Right lobe of liver (tissue), 6 donors: ENCODE data around the gene DLGAP4. TPM values are rescaled to one million over a fixed set of nuclear protein-coding genes. Genes with fewer than 3 reads are reported as not detected.

Experiments used
- ATAC-seq, 4 donors: fragments of 200-7000 bp; cut with Tn5 transposase; one replicate each; pipeline ENCODE4 v1.9.1; 2020; ENCODE audit warnings: mild to moderate bottlenecking in 4 of 4, moderate library complexity in 4 of 4
- DNase-seq, 3 donors: peaks; one replicate each; pipeline ENCODE4 v3.0.0-alpha.2; 2020
- H3K27ac ChIP-seq, 3 donors: fragments of 200-600 bp; one replicate each; pipeline ENCODE4 v1.8.0; 2022
- H3K27me3 ChIP-seq, 2 donors: fragments of 200-600 bp; one replicate each; pipeline ENCODE4 v1.8.0; 2022
- H3K36me3 ChIP-seq, 4 donors: fragments of 200-600 bp; sonication (generic) in 1 of 4; one replicate each; pipeline versions ENCODE4 v1.5.1 to v1.8.0; 2017 to 2022; ENCODE audit warnings: control low read depth in 1 of 4
- H3K4me1 ChIP-seq, 4 donors: fragments of 200-600 bp; sonication (generic) in 1 of 4; one replicate each; pipeline versions ENCODE4 v1.5.1 to v1.8.0; 2017 to 2022; ENCODE audit warnings: control low read depth in 1 of 4
- H3K4me3 ChIP-seq, 3 donors: fragments of 200-600 bp; one replicate each; pipeline ENCODE4 v1.8.0; 2022
- H3K9me3 ChIP-seq, 4 donors: fragments of 200-600 bp; sonication (generic) in 1 of 4; one replicate each; pipeline versions ENCODE4 v1.5.1 to v1.8.0; 2017 to 2022; ENCODE audit warnings: control low read depth in 1 of 4
- CTCF ChIP-seq, 4 donors: fragments of 200-600 bp in 3 of 4; fragments of 450-650 bp in 1 of 4; IDR thresholded peaks; one replicate each; pipeline versions ENCODE4 v1.5.1 to v1.8.0; 2016 to 2022; ENCODE audit warnings: antibody characterized with exemption in 4 of 4, mild to moderate bottlenecking in 2 of 4
- POLR2A ChIP-seq: fragments of 450-650 bp; IDR thresholded peaks from one replicate; pipeline ENCODE4 v1.6.1; 2017; ENCODE audit warnings: antibody characterized with exemption, mild to moderate bottlenecking
- WGBS: methylation state at CpG from one replicate; pipeline ENCODE4 v1.1.6; 2018; ENCODE audit warnings: low coverage, low lambda C conversion rate; ENCODE audit not compliant: insufficient coverage; ENCODE audit errors: missing lambda C conversion rate; 5-methylcytosine and 5-hydroxymethylcytosine counted together
- intact Hi-C, 2 donors: fragments of 100-400 bp; cut with DNase I; formaldehyde crosslinking; loops; one replicate each; pipeline versions ENCODE4 v1.11.2 to v1.14.1; 2022
- total RNA-seq, 6 experiments: library from RNA; depleted of rRNA in 2 of 6; stranded (reverse); fragments of >200 nt in 2 of 6; fragmentation: NEBNext Ultra II Directional in 3 of 6; extraction: Animal tissue kit (Norgen Biotek cat#: 25700) in 3 of 6; gene quantifications; one replicate each; pipeline versions ENCODE4 v1.1.0 to v1.2.4, GENCODE V29; 2016 to 2023
- donor health status: DM: no; HTN: yes; CAD: no.
- donor health status: DM: no; HTN: no; CAD: no.
- donor health status: DM: no; HTN: no; CAD: no.
- donor health status: DM: no; HTN: yes; CAD: no.
- donor health status: DM: no; HTN: yes; CAD: no.

DLGAP4 gene
- total RNA-seq, 6 experiments from 2014 or later, result 15.5 to 35.1 (median 23.2) TPM

GRCh38 chr20:36392989-36393388 is 86.8 kb downstream of the DLGAP4 start:
- DNase-seq, result no peak
- H3K27ac ChIP-seq, result no peak overlapping the region
- no peaks in the 10 kb centered on the region for H3K9me3 ChIP-seq
- H3K4me1 ChIP-seq, result no peaks in the 10 kb centered on the region
- TF ChIP-seq POLR2A (no peak), CTCF (IDR thresholded peaks at IDR 0.05) (no peak)
- ATAC-seq, result no peak
- 94% methylated on average over 2 of the region's 3 CpGs for WGBS
- H3K36me3 ChIP-seq, result no peaks in the 10 kb centered on the region
- no peak overlapping the region for H3K4me3 ChIP-seq
- intact Hi-C loops, result no loop called here
- no peaks in the 10 kb centered on the region for H3K27me3 ChIP-seq

GRCh38 chr20:36394340-36394965 is 88.3 kb downstream of the DLGAP4 start:
- 71% methylated on average over 8 of the region's 20 CpGs for WGBS
- no peak for ATAC-seq
- intact Hi-C loops, result no loop called here

GRCh38 chr20:36396340-36396739 is 90.2 kb downstream of the DLGAP4 start:
- Histone ChIP-seq H3K9me3 (no peaks in the 10 kb centered on the region), H3K27ac (no peak overlapping the region), H3K4me3 (no peak overlapping the region), H3K36me3 (no peaks in the 10 kb centered on the region), H3K4me1 (no peaks in the 10 kb centered on the region), H3K27me3 (no peaks in the 10 kb centered on the region)
- WGBS, result 75% methylated on average over 6 of the region's 6 CpGs
- DNase-seq, result no peak
- intact Hi-C loops, result no loop called here
- TF ChIP-seq CTCF (IDR thresholded peaks at IDR 0.05), result no peak
- no peak for ATAC-seq

More at GRCh38 chr20:36394340-36394965, 88.3 kb downstream of the DLGAP4 start:
- TF ChIP-seq POLR2A, result no peak
- no peak for TF ChIP-seq CTCF (IDR thresholded peaks at IDR 0.05)
- Histone ChIP-seq H3K4me3 (no peak overlapping the region), H3K9me3 (no peaks in the 10 kb centered on the region), H3K27me3 (no peaks in the 10 kb centered on the region), H3K36me3 (no peaks in the 10 kb centered on the region), H3K4me1 (no peaks in the 10 kb centered on the region), H3K27ac (no peak overlapping the region)
- no peak for DNase-seq

GRCh38 chr20:36396847-36397630 is 90.9 kb downstream of the DLGAP4 start:
- no peak for DNase-seq
- ATAC-seq, result no peak
- no peaks in the 10 kb centered on the region for H3K9me3 ChIP-seq
- H3K4me1 ChIP-seq, result no peaks in the 10 kb centered on the region
- intact Hi-C loops, result no loop called here
- H3K27ac ChIP-seq, result no peak overlapping the region
- H3K4me3 ChIP-seq, result no peak overlapping the region
- no peaks in the 10 kb centered on the region for H3K36me3 ChIP-seq
- H3K27me3 ChIP-seq, result no peaks in the 10 kb centered on the region
- 61% methylated on average over 8 of the region's 8 CpGs for WGBS
- no peak for TF ChIP-seq CTCF (IDR thresholded peaks at IDR 0.05)
- TF ChIP-seq POLR2A, result no peak
